GM21576 (cell line): Measurements from ENCODE around the gene MAN2A1.
"Not testable (repeated sequence)": the region's sequence is repeated elsewhere in the genome, so short reads cannot be mapped to it uniquely, and the experiment has no call there.

Experiments
- ATAC-seq: cut with Tn5 transposase; IDR thresholded peaks from one replicate; pipeline ENCODE4 v1.9.1; 2021; ENCODE audit warnings: mild to moderate bottlenecking, moderate library complexity; ENCODE audit not compliant: unreplicated experiment

MAN2A1 gene

DNA sequence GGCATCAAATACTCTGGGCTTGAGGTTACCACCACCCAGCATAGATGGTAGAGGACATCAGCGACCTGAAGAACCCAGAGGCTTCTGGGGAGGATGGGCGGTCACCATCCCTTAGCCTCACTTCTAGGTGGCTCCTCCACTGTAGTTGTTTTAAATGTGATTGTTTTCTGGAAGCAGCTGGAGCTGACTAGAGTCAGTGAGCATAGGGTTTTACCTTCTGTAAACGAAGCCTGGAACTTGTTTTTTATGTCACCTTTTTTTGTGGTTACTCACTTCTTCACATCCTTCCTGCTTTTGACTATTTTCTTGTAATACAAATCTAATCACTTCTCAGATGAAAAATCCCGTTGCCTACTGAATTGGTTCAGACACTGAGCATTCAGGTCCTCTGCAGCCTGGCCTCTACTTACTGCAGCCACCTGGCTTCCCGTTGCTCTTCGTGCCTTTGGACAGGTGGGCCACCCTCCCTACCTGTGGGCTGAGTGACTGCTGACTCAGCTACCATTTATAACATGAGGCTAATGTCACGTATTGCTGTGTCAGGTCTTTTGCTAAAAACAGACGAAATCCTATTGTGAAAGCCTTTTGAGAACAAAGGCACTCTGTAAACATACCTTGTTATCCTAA is 167.8 kb downstream of the MAN2A1 start:
- ATAC-seq: no peak

- ATAC-seq: no peak
Observed at GRCh38 chr5:109859537-109859936, 169.8 kb downstream of the MAN2A1 start.

- no peak for ATAC-seq
Observed at GRCh38 chr5:109862301-109862700, 172.6 kb downstream of the MAN2A1 start.

- ATAC-seq: no peak
Observed at GRCh38 chr5:109863752-109864151, 174.0 kb downstream of the MAN2A1 start.

GRCh38 chr5:109865637-109866036 is 175.9 kb downstream of the MAN2A1 start:
- ATAC-seq: no peak

- ATAC-seq: no peak
Observed at GRCh38 chr5:109866051-109866450, 176.3 kb downstream of the MAN2A1 start.

DNA sequence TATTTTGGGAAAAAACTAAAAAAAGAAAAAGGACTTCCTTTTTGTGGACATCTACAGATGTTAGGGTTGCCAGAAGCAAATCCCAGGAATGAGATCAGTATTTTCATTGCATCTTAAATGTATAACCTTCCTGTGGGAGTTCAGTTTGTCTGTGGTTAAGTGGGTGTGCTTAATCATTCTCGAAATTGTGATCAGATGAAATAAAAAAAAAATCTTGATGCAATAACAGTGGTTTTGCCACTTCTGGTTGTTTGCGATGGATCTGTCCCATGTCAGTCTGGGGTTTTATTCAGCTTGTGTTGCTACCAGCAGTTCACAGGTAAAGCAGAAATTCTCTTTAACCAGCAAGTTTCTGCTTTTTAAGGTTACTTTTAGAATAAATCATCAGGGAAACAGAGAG is 179.0 kb downstream of the MAN2A1 start:
- no peak for ATAC-seq

DNA sequence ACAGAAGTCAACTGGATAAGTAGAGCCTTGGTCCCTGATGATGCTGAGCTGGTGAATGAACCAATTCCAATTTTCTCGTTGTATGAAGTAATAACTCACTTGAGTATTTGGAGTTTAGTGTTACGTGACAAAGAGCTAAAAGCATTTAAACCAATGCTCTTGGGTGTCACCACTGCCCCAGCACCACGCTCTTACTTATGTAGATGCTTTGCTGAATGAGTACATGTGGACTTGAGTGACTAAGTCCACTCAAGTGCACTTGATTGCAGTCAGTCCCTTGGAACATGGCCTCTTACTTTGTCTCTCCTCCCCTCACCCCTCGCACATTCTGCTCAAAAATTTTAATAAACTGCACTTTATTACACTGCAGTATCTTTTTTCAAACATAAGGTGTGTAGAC is 184.0 kb downstream of the MAN2A1 start:
- no peak for ATAC-seq

DNA sequence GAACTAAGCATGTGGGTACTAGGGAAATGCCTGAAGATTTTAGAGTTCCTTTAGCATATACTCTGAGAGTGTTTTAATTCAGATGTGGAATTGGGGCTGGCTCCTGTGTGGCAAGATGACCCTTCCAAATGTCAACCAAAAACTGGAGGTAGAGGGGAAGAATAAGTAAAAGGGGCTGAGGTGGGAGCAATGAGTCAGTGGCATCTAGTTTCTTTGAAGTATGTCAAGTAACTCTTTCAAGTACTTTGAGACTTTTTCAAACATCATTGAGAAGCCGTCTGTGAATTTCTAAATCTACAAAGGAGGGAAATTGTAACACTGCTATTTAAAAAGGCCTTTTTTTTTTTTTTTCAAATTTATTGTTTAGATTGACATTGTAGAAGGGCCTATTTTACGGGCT is 184.4 kb downstream of the MAN2A1 start:
- no peak for ATAC-seq

GRCh38 chr5:109876030-109876725 is 186.5 kb downstream of the MAN2A1 start:
- ATAC-seq: no peak

DNA sequence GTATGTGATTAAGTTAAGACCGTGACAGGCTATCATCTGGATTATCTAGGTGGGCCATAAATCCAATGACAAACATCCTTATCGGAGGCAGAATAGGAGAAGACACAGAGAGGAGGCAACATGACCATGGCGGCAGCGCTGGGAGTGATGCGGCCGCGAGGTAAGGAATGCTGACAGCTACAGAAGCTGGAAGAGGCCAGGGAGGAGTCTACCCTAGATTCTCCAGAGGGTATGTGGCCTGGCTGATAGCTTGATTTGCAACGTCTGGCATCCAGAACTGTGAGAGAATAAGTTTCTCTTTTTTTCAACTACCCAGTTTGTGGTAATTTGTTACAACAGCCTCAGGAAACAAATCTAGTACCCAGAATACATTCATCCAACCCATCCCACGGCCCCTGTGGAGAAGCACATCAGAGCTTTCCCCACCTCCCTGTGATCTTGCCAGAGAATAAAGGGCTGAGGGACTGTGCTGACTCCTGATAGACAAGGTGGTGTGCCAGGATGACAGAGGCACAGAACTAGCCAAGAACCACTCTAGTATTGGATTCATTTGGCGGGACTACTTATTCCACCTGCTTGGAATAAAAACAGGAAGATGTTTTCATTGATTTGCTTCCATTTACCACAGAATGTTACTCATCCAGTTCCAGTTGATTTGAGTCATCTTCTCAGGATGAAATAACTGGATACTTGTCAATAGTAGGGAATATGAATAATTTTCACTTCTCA is 187.4 kb downstream of the MAN2A1 start:
- no peak for ATAC-seq

GRCh38 chr5:109877670-109878045 is 187.9 kb downstream of the MAN2A1 start:
- ATAC-seq: no peak

DNA sequence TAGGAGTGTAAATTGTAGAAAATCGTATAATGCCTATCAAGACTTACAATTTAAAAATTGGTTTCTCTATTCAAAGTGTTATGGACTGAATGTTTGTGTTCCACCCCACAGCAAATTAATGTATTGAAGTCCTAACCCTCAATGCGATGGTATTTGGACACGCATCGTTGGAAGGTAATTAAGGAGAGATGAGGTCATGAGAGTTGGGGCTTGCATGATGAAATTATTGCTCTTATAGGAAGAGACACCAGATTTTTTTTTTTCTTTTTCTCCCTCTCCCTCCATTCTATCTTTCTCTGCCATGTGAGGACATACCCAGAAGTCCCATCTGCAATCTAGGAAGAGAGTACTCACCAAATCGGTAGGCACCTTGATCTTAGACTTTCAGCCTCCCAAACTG is 189.2 kb downstream of the MAN2A1 start:
- no peak for ATAC-seq

- ATAC-seq: no peak
Observed at GRCh38 chr5:109880907-109881685, 191.4 kb downstream of the MAN2A1 start.

DNA sequence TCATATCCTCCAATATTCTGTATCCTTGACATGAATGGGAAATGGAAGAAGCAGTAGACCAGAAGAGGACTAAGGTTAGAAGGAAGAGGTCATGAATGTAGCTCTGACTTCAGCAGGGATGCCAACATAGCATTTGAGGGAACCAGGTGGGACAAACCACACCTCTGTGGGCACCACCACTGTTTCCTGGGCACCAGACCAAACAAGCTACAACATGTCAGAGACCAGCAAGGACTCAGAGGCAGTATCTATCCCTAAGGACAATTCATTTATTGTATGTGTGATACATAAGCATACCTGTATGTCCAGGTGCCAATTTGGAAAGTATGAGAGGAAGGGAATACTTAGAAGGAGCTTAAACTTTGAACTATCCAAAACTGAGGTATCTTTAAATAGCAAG is 192.8 kb downstream of the MAN2A1 start:
- no peak for ATAC-seq

DNA sequence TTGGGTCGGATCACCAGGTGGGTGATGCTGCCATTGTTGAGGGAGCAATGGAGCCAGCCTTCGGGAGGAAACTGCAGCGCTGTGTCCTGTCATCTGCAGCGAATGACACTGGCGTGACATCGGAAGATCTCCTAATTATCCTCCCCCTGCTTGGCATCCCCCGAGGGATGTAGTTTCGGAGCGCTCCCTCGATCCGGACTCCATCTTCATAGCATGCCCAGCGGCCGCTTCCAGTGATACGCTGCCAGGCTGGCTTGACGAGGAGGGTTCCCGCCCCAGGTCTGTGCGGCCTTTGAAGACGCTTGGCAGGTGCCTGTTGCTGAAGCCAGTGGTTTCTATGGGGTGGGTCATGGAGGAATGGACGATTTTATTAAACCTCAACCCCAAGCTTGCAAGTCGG is 194.9 kb downstream of the MAN2A1 start:
- no peak for ATAC-seq

- ATAC-seq: no peak
Observed at GRCh38 chr5:109885205-109885604, 195.5 kb downstream of the MAN2A1 start.

DNA sequence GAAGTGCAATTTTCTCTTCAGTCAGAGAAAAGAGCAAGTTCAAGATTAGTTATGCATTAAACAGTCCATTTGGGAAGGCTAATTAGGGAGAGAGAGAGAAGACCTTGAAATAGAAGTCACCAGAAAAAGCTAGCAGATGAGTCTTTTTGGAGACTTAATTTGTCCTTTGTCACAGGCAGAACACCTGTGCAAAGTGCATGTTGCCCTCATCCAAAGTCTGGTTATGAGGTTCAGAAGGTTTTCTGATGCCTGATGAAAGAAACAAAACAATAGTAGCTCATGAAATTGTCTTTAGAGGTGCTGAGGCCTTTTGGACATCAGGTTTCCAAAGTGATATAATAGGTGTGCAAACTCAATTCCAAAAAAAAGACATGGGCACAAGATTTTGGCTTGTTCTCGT is 199.3 kb downstream of the MAN2A1 start:
- ATAC-seq: no peak

DNA sequence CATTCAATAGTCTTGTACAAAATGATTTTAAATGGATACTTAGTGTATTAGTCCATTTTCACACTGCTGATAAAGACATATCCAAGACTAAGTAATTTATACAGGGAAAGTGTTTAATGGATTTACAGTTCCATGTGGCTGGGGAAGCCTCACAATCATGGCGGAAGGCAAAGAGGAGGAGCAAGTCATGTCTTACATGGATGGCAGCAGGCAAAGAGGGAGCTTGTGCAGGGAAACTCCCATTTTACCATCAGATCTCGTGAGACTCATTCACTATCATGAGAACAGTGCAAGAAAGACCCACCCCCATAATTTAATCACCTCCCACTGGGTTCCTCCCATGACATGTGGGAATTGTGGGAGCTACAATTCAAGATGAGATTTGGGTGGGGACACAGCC is 203.5 kb downstream of the MAN2A1 start:
- ATAC-seq: not testable (repeated sequence)

- ATAC-seq: no peak
Observed at GRCh38 chr5:109898269-109899162, 208.8 kb downstream of the MAN2A1 start.
